ENCODE results near the gene SCO2.

Gene SCO2

DNA sequence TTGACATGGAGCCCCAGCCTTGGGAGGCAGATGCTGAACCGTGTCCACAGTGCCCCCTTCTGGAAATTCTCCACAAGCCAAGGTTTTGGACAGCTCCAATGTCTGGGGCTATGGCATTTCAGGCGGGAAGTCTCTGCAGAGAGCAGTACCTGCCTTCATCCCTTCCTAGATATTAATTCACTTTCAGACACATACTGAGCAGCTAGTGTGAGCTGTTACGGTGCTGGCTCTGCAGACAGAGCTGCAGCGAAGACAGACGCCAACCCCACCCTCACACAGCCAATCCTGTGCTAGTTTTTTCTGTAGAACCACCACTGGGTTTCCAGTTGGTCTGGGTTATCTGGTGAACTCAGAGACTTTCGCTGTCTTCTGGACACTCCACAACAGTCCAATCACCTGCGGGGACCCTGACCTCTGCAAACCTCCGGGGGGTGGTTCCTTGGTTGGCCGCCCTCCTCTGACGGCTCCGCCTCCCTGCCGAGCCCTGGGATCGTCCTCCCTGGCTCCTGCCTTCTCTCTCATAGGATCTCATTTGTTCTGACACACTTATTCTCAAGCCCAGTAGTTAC lies 27.0 kb downstream of the SCO2 start:
- no peaks in the 10 kb centered on the region for H3K79me1 ChIP-seq (ENCODE audit: low read length)
- H3K4me3 ChIP-seq (ENCODE audit: low read depth, low read length), result no peak overlapping the region
- H3K14ac ChIP-seq (ENCODE audit: low read length), result no peak overlapping the region
- H3K4me2 ChIP-seq (ENCODE audit: low read length), result no peak overlapping the region
- no peak overlapping the region for H2AFZ ChIP-seq (ENCODE audit: insufficient read depth, low read length, poor library complexity)
- WGBS (ENCODE audit: extremely low coverage, insufficient coverage, insufficient read length), result no CpG with 5 or more reads among the region's 13 CpGs
- no peaks in the 10 kb centered on the region for H3K79me2 ChIP-seq (ENCODE audit: control insufficient read depth, insufficient read depth, low read length, poor library complexity)
- no peak overlapping the region for H3K18ac ChIP-seq (ENCODE audit: low read length)
- H2AK5ac ChIP-seq (ENCODE audit: low read length), result no peak overlapping the region
- H4K91ac ChIP-seq (ENCODE audit: low read depth, low read length), result no peak overlapping the region
- H4K8ac ChIP-seq (ENCODE audit: low read depth, low read length), result no peak overlapping the region
- no peak overlapping the region for H3K4ac ChIP-seq (ENCODE audit: low read depth, low read length)
- no peak overlapping the region for H2BK5ac ChIP-seq (ENCODE audit: low read depth, low read length, poor library complexity)
- no peaks in the 10 kb centered on the region for H3K9me3 ChIP-seq (ENCODE audit: insufficient read depth, low read depth, low read length)
- H3K23ac ChIP-seq (ENCODE audit: low read length), result no peak overlapping the region
- no peak overlapping the region for H2BK120ac ChIP-seq (ENCODE audit: insufficient read depth, low read length, poor library complexity)
- H2BK12ac ChIP-seq (ENCODE audit: low read length), result no peak overlapping the region
- DNase-seq, result peak; percentile 75 to 91
- peaks cover 3 to 6% of the 10 kb centered on the region in 2 experiments for H3K4me1 ChIP-seq (ENCODE audit: control insufficient read depth in 1 of 2, insufficient read depth in 2 of 2, low read length in 2 of 2)
- no peaks in the 10 kb centered on the region for H3K27me3 ChIP-seq (ENCODE audit: insufficient read depth, low read length)
- H4K12ac ChIP-seq (ENCODE audit: low read depth, low read length), result no peak overlapping the region
- H3K27ac ChIP-seq (ENCODE audit: low read depth, low read length), result no peak overlapping the region
- H3K9ac ChIP-seq (ENCODE audit: low read length), result no peak overlapping the region
- peaks cover 13 to 14% of the 10 kb centered on the region in 2 experiments for H3K36me3 ChIP-seq (ENCODE audit: control insufficient read depth in 1 of 2, insufficient read depth in 2 of 2, low read length in 2 of 2)

DNA sequence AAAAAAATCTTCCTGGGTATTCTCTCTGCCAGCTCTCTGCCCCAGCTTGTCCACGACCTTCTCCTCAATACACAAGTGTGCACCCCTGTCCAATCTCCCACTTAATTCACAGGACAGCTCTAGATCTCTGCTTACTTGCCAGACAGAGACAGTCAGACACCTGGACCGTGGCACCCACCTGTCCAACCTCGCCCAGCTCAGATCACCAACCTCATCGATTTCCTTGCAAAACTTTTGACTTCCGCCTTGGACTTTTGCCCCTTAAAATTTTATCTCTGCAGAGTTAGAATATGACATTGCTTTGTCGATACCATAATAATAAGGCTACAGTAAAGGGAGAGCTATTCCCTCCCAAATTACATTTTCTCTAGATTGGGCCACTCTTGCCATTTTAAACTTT lies 28.3 kb downstream of the SCO2 start:
- Histone ChIP-seq H2BK5ac (ENCODE audit: low read depth, low read length, poor library complexity) (no peak overlapping the region), H3K79me1 (ENCODE audit: low read length) (no peaks in the 10 kb centered on the region), H3K27me3 (ENCODE audit: insufficient read depth, low read length) (no peaks in the 10 kb centered on the region), H3K4ac (ENCODE audit: low read depth, low read length) (no peak overlapping the region), H3K36me3 (ENCODE audit: control insufficient read depth in 1 of 2, insufficient read depth in 2 of 2, low read length in 2 of 2) (peaks cover under 1 to 1% of the 10 kb centered on the region in 2 experiments), H2AK5ac (ENCODE audit: low read length) (no peak overlapping the region), H4K91ac (ENCODE audit: low read depth, low read length) (no peak overlapping the region), H4K12ac (ENCODE audit: low read depth, low read length) (no peak overlapping the region), H3K4me2 (ENCODE audit: low read length) (no peak overlapping the region), H3K4me3 (ENCODE audit: low read depth, low read length) (no peak overlapping the region), H3K18ac (ENCODE audit: low read length) (no peak overlapping the region), H3K9ac (ENCODE audit: low read length) (no peak overlapping the region), H3K27ac (ENCODE audit: low read depth, low read length) (no peak overlapping the region), H3K79me2 (ENCODE audit: control insufficient read depth, insufficient read depth, low read length, poor library complexity) (no peaks in the 10 kb centered on the region), H3K4me1 (ENCODE audit: control insufficient read depth in 1 of 2, insufficient read depth in 2 of 2, low read length in 2 of 2) (peaks cover 3 to 6% of the 10 kb centered on the region in 2 experiments), H3K9me3 (ENCODE audit: insufficient read depth, low read depth, low read length) (no peaks in the 10 kb centered on the region), H2AFZ (ENCODE audit: insufficient read depth, low read length, poor library complexity) (no peak overlapping the region), H3K14ac (ENCODE audit: low read length) (no peak overlapping the region), H2BK120ac (ENCODE audit: insufficient read depth, low read length, poor library complexity) (no peak overlapping the region), H4K8ac (ENCODE audit: low read depth, low read length) (no peak overlapping the region), H3K23ac (ENCODE audit: low read length) (no peak overlapping the region), H2BK12ac (ENCODE audit: low read length) (no peak overlapping the region)
- DNase-seq, result no peak
- whole genome bisulfite sequencing (ENCODE audit: extremely low coverage, insufficient coverage, insufficient read length), result no CpG with 5 or more reads among the region's 6 CpGs

DNA sequence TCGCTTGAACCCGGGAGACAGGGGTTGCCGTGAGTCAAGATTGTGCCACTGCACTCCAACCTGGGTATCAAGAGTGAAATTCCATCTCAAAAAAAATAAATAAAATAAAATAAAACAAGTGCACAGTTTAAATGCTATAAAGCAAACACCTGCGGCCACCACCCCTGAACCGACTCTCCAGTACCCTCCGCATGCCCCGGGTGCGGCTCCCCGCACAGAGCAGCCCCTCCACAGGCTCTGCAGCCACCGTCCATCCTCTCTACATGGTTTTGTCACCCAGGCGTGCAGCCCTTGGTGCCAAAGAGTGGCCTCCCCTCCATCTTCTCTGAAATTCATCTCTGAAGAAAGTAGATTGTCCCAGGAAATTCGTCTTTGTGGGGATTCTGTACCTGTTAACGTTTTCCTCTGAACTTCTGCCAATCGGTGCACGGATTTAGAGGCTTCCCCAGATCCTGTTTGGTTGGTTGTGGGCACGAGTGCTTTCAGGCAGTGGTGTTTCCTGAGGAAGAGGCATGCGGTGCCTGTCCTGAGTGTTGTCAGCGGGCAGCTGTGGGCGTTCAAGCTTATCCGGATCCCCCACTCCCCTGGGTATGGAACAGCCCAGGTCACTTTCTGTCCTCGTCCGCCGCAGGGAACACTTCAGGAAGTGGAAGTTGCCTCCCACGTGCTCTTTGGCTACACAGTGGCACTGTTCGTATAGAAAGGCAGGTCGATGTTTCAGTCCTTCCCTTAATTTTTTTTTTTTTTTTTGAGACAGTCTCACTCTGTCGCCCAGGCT lies 34.7 kb downstream of the SCO2 start:
- no peak overlapping the region for H4K12ac ChIP-seq (ENCODE audit: low read depth, low read length)
- H3K27me3 ChIP-seq (ENCODE audit: insufficient read depth, low read length), result no peaks in the 10 kb centered on the region
- no peaks in the 10 kb centered on the region for H3K36me3 ChIP-seq (ENCODE audit: control insufficient read depth in 1 of 2, insufficient read depth in 2 of 2, low read length in 2 of 2)
- H4K91ac ChIP-seq (ENCODE audit: low read depth, low read length), result no peak overlapping the region
- H3K14ac ChIP-seq (ENCODE audit: low read length), result no peak overlapping the region
- H4K8ac ChIP-seq (ENCODE audit: low read depth, low read length), result no peak overlapping the region
- no peak overlapping the region for H3K9ac ChIP-seq (ENCODE audit: low read length)
- no peak overlapping the region for H2AFZ ChIP-seq (ENCODE audit: insufficient read depth, low read length, poor library complexity)
- no peak overlapping the region for H3K18ac ChIP-seq (ENCODE audit: low read length)
- no peaks in the 10 kb centered on the region for H3K4me1 ChIP-seq (ENCODE audit: control insufficient read depth in 1 of 2, insufficient read depth in 2 of 2, low read length in 2 of 2)
- no peak overlapping the region for H2BK5ac ChIP-seq (ENCODE audit: low read depth, low read length, poor library complexity)
- H3K4me3 ChIP-seq (ENCODE audit: low read depth, low read length), result no peak overlapping the region
- DNase-seq, result no peak
- H3K23ac ChIP-seq (ENCODE audit: low read length), result no peak overlapping the region
- H3K27ac ChIP-seq (ENCODE audit: low read depth, low read length), result no peak overlapping the region
- no peak overlapping the region for H2BK120ac ChIP-seq (ENCODE audit: insufficient read depth, low read length, poor library complexity)
- H2BK12ac ChIP-seq (ENCODE audit: low read length), result no peak overlapping the region
- no peaks in the 10 kb centered on the region for H3K9me3 ChIP-seq (ENCODE audit: insufficient read depth, low read depth, low read length)
- no peak overlapping the region for H3K4ac ChIP-seq (ENCODE audit: low read depth, low read length)
- no peaks in the 10 kb centered on the region for H3K79me1 ChIP-seq (ENCODE audit: low read length)
- no peak overlapping the region for H3K4me2 ChIP-seq (ENCODE audit: low read length)
- H2AK5ac ChIP-seq (ENCODE audit: low read length), result no peak overlapping the region
- WGBS (ENCODE audit: extremely low coverage, insufficient coverage, insufficient read length), result no CpG with 5 or more reads among the region's 27 CpGs
- no peaks in the 10 kb centered on the region for H3K79me2 ChIP-seq (ENCODE audit: control insufficient read depth, insufficient read depth, low read length, poor library complexity)

DNA sequence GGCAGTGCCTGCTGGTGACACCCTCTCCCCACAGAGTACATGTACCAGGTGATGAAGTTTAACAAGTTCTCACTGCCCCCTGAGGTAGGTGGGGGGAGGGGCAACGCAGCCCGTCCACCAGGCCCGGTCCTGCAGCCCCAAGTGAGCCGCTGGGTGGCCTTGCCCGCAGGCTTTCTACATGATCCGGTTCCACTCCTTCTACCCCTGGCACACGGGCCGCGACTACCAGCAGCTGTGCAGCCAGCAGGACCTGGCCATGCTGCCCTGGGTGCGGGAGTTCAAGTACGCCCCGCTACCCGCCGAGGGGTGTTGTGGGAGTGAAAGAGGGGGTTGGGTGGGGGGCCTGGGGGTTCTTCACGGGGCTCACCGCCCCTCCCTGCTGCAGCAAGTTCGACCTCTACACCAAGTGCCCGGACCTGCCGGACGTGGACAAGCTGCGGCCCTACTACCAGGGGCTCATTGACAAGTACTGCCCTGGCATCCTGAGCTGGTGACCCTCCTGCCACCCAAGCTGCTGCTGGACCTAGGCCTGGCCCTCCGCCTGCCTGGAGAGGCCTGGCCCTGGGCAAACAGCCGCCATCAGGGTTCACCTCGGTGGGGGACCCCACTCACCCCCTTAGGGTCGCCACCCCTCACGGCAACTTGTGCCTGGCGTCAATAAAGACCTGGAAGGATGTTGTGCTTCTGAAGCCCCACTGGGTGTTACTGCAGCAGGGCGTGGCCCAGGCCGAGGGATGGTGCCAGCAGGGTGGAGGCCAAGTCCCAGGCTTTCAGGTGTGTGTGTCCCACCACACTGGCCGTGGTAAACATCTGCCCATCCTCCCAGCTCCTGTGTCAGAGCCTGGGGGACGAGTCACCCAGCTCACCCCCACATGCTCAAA lies 35.8 kb downstream of the SCO2 start:
- no CpG with 5 or more reads among the region's 31 CpGs for WGBS (ENCODE audit: extremely low coverage, insufficient coverage, insufficient read length)

More for the DNA sequence above, 35.8 kb downstream of the SCO2 start:
- no peak overlapping the region for H3K4ac ChIP-seq (ENCODE audit: low read depth, low read length)
- no peak overlapping the region for H2AK5ac ChIP-seq (ENCODE audit: low read length)
- no peaks in the 10 kb centered on the region for H3K9me3 ChIP-seq (ENCODE audit: insufficient read depth, low read depth, low read length)
- no peak overlapping the region for H3K23ac ChIP-seq (ENCODE audit: low read length)
- H2BK12ac ChIP-seq (ENCODE audit: low read length), result no peak overlapping the region
- no peak overlapping the region for H4K91ac ChIP-seq (ENCODE audit: low read depth, low read length)
- H4K8ac ChIP-seq (ENCODE audit: low read depth, low read length), result no peak overlapping the region
- no peak overlapping the region for H3K4me3 ChIP-seq (ENCODE audit: low read depth, low read length)
- H2BK120ac ChIP-seq (ENCODE audit: insufficient read depth, low read length, poor library complexity), result no peak overlapping the region
- no peak overlapping the region for H2AFZ ChIP-seq (ENCODE audit: insufficient read depth, low read length, poor library complexity)
- H3K14ac ChIP-seq (ENCODE audit: low read length), result no peak overlapping the region
- peak; percentile 51 to 69 for DNase-seq
- no peak overlapping the region for H4K12ac ChIP-seq (ENCODE audit: low read depth, low read length)
- no peaks in the 10 kb centered on the region for H3K4me1 ChIP-seq (ENCODE audit: control insufficient read depth in 1 of 2, insufficient read depth in 2 of 2, low read length in 2 of 2)
- H3K79me1 ChIP-seq (ENCODE audit: low read length), result no peaks in the 10 kb centered on the region
- no peak overlapping the region for H2BK5ac ChIP-seq (ENCODE audit: low read depth, low read length, poor library complexity)
- no peak overlapping the region for H3K4me2 ChIP-seq (ENCODE audit: low read length)
- no peak overlapping the region for H3K9ac ChIP-seq (ENCODE audit: low read length)
- H3K27ac ChIP-seq (ENCODE audit: low read depth, low read length), result no peak overlapping the region
- no peak overlapping the region for H3K18ac ChIP-seq (ENCODE audit: low read length)
- no peaks in the 10 kb centered on the region for H3K79me2 ChIP-seq (ENCODE audit: control insufficient read depth, insufficient read depth, low read length, poor library complexity)
- no peaks in the 10 kb centered on the region for H3K36me3 ChIP-seq (ENCODE audit: control insufficient read depth in 1 of 2, insufficient read depth in 2 of 2, low read length in 2 of 2)
- H3K27me3 ChIP-seq (ENCODE audit: insufficient read depth, low read length), result no peaks in the 10 kb centered on the region

All from trophoblast cell (in vitro differentiated cells and primary cell).